Panc1 (cell line): Measurements from ENCODE around the gene NPAS2. TPM values are rescaled to one million over a fixed set of nuclear protein-coding genes. Genes with fewer than 3 reads are reported as not detected.

Experiments used
- ATAC-seq: fragments of 200-7000 bp; cut with Tn5 transposase; 2 replicates; pipeline ENCODE4 v1.9.1; 2020; ENCODE audit warnings: mild to moderate bottlenecking, moderate library complexity
- BruUV-seq: library from RNA; stranded (reverse); fragments of 400-500 nt; replicated peaks from 2 replicates; lab custom pipeline; 2021; lab: Mats Ljungman, UMichigan
- CTCF ChIA-PET: fragments of 300-600 bp; sonication (Branson Sonifier 250); formaldehyde crosslinking; loops from one replicate; lab custom pipeline; 2022; ENCODE audit warnings: antibody characterized with exemption; lab: Charles Lee
- POLR2A ChIA-PET: fragments of 300-600 bp; sonication (Branson Sonifier 250); formaldehyde crosslinking; loops from one replicate; lab custom pipeline; 2022; ENCODE audit warnings: antibody characterized with exemption; lab: Charles Lee
- DNase-seq: peaks from one replicate; pipeline ENCODE4 v3.0.0-alpha.2; 2010; ENCODE audit warnings: low read depth, low spot score
- H3K27ac ChIP-seq: 2 replicates; pipeline ENCODE4 v1.5.1; 2011; ENCODE audit warnings: mild to moderate bottlenecking, low read length, inconsistent platforms
- H3K27me3 ChIP-seq: fragments of 200-500 bp; sonication (Bioruptor generic); 2 replicates; pipeline ENCODE4 v1.6.0; 2014; ENCODE audit warnings: low read length, inconsistent platforms; ENCODE audit not compliant: control insufficient read depth, insufficient read depth
- H3K36me3 ChIP-seq: fragments of 200-500 bp; sonication (Bioruptor generic); 2 replicates; pipeline ENCODE4 v1.5.1; 2014; ENCODE audit warnings: inconsistent platforms, mild to moderate bottlenecking, low read length, moderate library complexity; ENCODE audit not compliant: control insufficient read depth, insufficient read depth
- H3K4me1 ChIP-seq: 2 replicates; pipeline ENCODE4 v1.5.1; 2011; ENCODE audit warnings: inconsistent platforms, mild to moderate bottlenecking, low read length, moderate library complexity; ENCODE audit not compliant: control insufficient read depth, insufficient read depth
- H3K4me3 ChIP-seq, 2 experiments: 2 replicates each; pipeline ENCODE4 v1.5.1; 2011 to 2012; ENCODE audit warnings: low read depth in 2 of 2, low read length in 2 of 2, mild to moderate bottlenecking in 2 of 2, inconsistent platforms in 1 of 2, moderate library complexity in 1 of 2
- H3K9me3 ChIP-seq: fragments of 200-500 bp; sonication (Bioruptor generic); 2 replicates; pipeline ENCODE4 v1.5.1; 2014; ENCODE audit warnings: low read depth, mild to moderate bottlenecking, inconsistent platforms, low read length, moderate library complexity; ENCODE audit not compliant: control insufficient read depth, insufficient read depth
- CTCF ChIP-seq: fragments of 450-650 bp; IDR thresholded peaks from 2 replicates; pipeline ENCODE4 v1.5.1; 2017; ENCODE audit warnings: mild to moderate bottlenecking
- POLR2AphosphoS5 ChIP-seq: IDR thresholded peaks from 2 replicates; pipeline ENCODE4 v1.6.1; 2012; ENCODE audit warnings: mild to moderate bottlenecking, low read depth, low read length, moderate library complexity
- REST ChIP-seq, 2 experiments: IDR thresholded peaks; 2 replicates each; pipeline ENCODE4 v1.6.1; 2011 to 2012; ENCODE audit warnings: low read depth in 2 of 2, control low read depth in 1 of 2, low read length in 1 of 2, mild to moderate bottlenecking in 1 of 2, moderate library complexity in 1 of 2; ENCODE audit not compliant: insufficient read depth in 1 of 2
- SIN3A ChIP-seq: IDR thresholded peaks from 2 replicates; pipeline ENCODE4 v1.6.1; 2012; ENCODE audit warnings: low read depth, mild to moderate bottlenecking, low read length, moderate library complexity, borderline replicate concordance; ENCODE audit not compliant: insufficient read depth
- TCF7L2 ChIP-seq: IDR thresholded peaks from 2 replicates; pipeline ENCODE4 v1.6.1; 2011; ENCODE audit warnings: mild to moderate bottlenecking, low read depth, low read length, inconsistent platforms
- in situ Hi-C: cut with HindIII; loops from 2 replicates; pipeline ENCODE4 v1.10.0; 2016; ENCODE audit warnings: low sequenced_read_pairs, low pct_unique_long_range_greater_than_20kb
- intact Hi-C: fragments of 100-400 bp; cut with micrococcal nuclease; formaldehyde crosslinking; loops from one replicate; pipeline ENCODE4 v1.10.0; 2022; ENCODE audit not compliant: unreplicated experiment
- total RNA-seq: library from RNA; stranded (reverse); gene quantifications from one replicate; pipeline ENCODE4 v1.2.1, GENCODE V29; 2021; ENCODE audit not compliant: unreplicated experiment

The NPAS2 gene
- total RNA-seq, 1 experiment from 2014 or later: 72.8 TPM

GRCh38 chr2:100857915-100858314, 38.0 kb downstream of the NPAS2 start:
- TF ChIP-seq TCF7L2: no peak
- no peak for TF ChIP-seq SIN3A
- BruUV-seq: no TSS peak
- in situ Hi-C loops (no loop called here), intact Hi-C loops (no loop called here)
- ATAC-seq: peak; percentile 24; the same call in 1 of the 2 replicates
- Histone ChIP-seq H3K27ac (peak overlapping the region; percentile 61), H3K4me3 (peak overlapping the region in 1 of 2 experiments; percentile 19; a peak in 1 of 4 replicates), H3K9me3 (no peaks in the 10 kb centered on the region), H3K27me3 (no peaks in the 10 kb centered on the region), H3K4me1 (peaks cover 16% of the 10 kb centered on the region), H3K36me3 (no peaks in the 10 kb centered on the region)
- ChIA-PET POLR2A (no interaction called here), CTCF (no interaction called here)
- peak; percentile 92 for DNase-seq

- POLR2A ChIA-PET: no interaction called here
- CTCF ChIA-PET: no interaction called here
- H3K27me3 ChIP-seq: no peaks in the 10 kb centered on the region
- H3K27ac ChIP-seq: no peak overlapping the region
- intact Hi-C loops: no loop called here
- H3K4me1 ChIP-seq: peaks cover 19% of the 10 kb centered on the region
- no peak for ATAC-seq
- no peaks in the 10 kb centered on the region for H3K9me3 ChIP-seq
- H3K36me3 ChIP-seq: no peaks in the 10 kb centered on the region
- in situ Hi-C loops: no loop called here
- H3K4me3 ChIP-seq: no peak overlapping the region
- no TSS peak for BruUV-seq
- TF ChIP-seq SIN3A: no peak
- TF ChIP-seq TCF7L2: no peak
- TF ChIP-seq REST (IDR thresholded peaks at IDR 0.05; ENCODE audit: insufficient read depth in 1 of 2, low read depth in 2 of 2, low read length in 1 of 2): no peak
- no peak for TF ChIP-seq CTCF
- TF ChIP-seq POLR2AphosphoS5: no peak
- DNase-seq: no peak
Measured at GRCh38 chr2:100859902-100860301, 40.0 kb downstream of the NPAS2 start.

- intact Hi-C loops: no loop called here
- ChIA-PET POLR2A (no interaction called here), CTCF (no interaction called here)
- TF ChIP-seq TCF7L2 (no peak), SIN3A (no peak), POLR2AphosphoS5 (no peak), REST (IDR thresholded peaks at IDR 0.05; ENCODE audit: insufficient read depth in 1 of 2, low read depth in 2 of 2, low read length in 1 of 2) (no peak), CTCF (no peak)
- ATAC-seq (no peak), DNase-seq (no peak)
- Histone ChIP-seq H3K4me3 (no peak overlapping the region), H3K9me3 (no peaks in the 10 kb centered on the region), H3K36me3 (no peaks in the 10 kb centered on the region), H3K27me3 (no peaks in the 10 kb centered on the region), H3K27ac (no peak overlapping the region), H3K4me1 (peaks cover 34% of the 10 kb centered on the region)
- in situ Hi-C loops: no loop called here
- no TSS peak for BruUV-seq
Measured at GRCh38 chr2:100861340-100861739, 41.4 kb downstream of the NPAS2 start.
